ENCODE results near the gene PTPRK. TPM values are rescaled to one million over a fixed set of nuclear protein-coding genes. Genes with fewer than 3 reads are reported as not detected.

PTPRK gene
- polyA plus RNA-seq, 3 donors, result 3.1 to 18.6 (median 11.3) TPM

DNA sequence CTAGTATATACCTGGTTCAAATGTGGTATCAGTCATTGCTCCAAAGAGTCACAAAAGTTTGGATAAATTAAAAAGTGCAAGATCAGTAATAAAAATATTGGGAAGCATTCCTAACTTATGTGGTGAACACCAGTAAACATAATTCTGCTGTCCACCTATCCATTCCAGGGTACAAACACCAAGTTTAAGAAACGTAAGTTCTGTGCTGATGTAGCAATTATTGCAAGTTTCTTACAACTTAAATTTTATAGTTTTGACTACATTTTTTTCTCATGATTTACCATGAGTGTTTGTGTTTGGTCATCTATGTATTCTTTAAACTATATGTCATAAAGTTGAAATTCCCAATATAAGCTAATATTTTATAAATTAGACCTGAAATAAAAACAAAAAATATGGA, 364.6 kb downstream of the PTPRK start:
- no peak overlapping the region for H3K27ac ChIP-seq (ENCODE audit: low read depth, low read length)
- WGBS, 3 donors, result 91 to 97% (median 96%) methylated on average over 1 of the region's 1 CpG

DNA sequence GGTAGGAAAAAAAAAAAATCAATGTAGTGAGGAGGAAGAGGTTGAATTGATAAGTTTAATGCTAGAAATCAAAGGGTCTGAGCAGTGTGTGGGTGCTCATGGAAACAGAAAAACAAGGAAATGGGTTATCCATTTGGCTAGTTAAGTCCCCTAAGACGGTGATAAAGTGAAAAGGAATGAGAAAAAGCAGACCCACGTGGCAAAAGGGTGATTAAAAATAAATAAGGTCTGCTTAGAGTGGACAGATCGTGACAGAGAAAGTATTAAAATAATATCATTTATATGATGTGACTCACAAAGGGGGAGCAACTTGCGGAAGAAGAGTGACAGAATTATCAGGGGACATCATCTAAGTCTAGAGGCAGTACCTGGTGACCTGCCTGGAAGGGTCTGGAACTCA, 367.8 kb downstream of the PTPRK start:
- WGBS, 3 donors, result 81 to 83% (median 82%) methylated on average over 4 of the region's 4 CpGs
- H3K27ac ChIP-seq (ENCODE audit: low read depth, low read length), result no peak overlapping the region

DNA sequence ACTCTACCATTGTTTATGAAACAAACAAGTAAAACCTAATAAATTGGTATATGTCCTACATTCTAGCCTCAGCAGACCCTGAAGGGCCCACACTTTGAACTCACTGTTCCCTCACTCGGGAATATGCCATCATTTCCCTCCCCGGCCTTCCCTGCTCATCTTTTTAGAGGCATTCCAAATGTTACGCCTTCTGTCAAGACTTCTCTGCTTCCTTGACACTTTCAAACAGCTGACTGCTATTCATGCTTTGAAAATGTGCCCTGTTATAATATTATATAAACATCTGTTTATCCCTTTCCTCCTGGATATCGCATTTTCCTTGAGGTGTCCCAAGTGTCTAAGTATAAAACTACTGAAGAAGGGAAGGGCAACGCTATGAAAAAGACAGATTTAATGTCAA, 370.0 kb downstream of the PTPRK start:
- H3K27ac ChIP-seq (ENCODE audit: low read depth, low read length), result no peak overlapping the region
- WGBS, 3 donors, result 89 to 94% (median 91%) methylated on average over 5 of the region's 5 CpGs

DNA sequence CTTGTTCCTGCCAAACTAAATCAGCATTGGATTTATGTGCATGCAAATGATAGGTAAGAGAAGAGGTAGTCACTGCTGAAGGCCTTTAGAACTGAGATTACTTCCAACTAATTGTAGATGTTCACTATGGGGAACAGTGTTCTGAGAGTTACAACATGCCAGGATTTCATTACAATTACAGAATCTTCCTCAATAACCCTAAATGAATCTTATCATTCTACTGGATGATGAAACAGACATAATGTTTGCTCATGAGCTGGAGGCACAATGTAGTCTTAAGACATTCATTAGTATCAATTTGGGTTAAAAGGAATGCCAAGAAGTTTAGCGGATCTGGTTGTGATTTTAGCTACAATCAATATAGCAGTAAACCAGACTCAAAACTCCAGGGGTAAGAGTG, 370.6 kb downstream of the PTPRK start:
- no peak overlapping the region for H3K27ac ChIP-seq (ENCODE audit: low read depth, low read length)
- WGBS, 3 donors, result 95 to 97% (median 96%) methylated on average over 1 of the region's 1 CpG

DNA sequence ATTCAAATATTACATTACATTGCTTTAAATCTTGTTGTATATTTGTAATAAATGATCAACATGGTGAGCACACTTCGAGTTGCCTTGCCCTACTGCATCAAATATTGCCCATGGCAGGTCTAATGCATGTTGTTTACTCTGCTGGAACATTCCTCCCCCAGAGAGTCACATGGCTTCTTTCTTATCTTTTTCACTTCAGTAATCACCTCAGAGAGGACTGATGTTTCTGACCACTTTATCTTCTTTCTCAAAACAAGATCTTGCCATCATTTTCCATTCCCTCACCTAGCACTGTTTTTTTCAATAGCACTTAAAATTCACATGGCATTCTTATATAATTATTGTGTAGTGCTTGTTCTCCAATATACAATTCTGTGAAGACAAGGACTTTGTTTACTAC, 376.1 kb downstream of the PTPRK start:
- WGBS, 3 donors, result 31 to 86% (median 58%) methylated on average over 1 of the region's 1 CpG

DNA sequence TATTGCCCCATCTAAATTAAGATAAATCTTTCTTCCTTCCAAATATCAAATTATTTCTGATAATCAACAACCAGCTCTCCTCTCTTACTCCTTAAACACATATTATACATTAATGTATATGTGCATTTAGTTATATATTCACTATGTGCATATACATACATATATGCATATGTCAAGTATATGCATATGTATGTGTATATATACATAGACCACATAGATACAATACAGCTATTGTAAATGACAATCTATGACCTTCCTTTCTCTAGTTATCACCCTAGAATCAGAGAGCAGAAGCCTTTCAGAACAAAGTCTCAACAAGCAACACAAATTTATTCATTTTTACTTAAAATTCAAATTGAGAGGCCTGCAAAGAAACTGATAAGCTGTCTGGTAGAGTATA, 378.5 kb downstream of the PTPRK start:
- no peak overlapping the region for H3K27ac ChIP-seq (ENCODE audit: low read depth, low read length)

More for the DNA sequence above, 376.1 kb downstream of the PTPRK start:
- no peak overlapping the region for H3K27ac ChIP-seq (ENCODE audit: low read depth, low read length)

DNA sequence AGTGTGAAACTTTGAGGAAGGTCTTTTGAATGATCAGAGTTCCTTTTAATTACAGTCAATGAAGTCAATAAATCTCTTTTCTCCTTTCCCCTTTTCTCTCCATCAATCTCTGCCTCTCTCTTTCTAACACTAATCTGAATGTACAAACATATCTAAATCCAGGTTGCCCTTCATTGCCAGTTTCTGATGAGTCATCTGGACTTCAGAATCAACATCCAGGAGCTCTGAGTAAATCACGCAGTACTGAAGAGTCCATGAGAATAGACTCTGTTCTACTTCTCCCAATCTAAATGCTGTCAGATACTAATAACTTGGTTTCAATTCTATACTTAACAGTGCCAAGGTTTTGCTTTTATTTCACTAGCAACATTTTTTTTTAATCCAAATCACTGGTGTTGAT, 380.9 kb downstream of the PTPRK start:
- H3K27ac ChIP-seq (ENCODE audit: low read depth, low read length), result no peak overlapping the region
- 70 to 88% (median 82%) methylated on average over 1 of the region's 1 CpG for WGBS, 3 donors

DNA sequence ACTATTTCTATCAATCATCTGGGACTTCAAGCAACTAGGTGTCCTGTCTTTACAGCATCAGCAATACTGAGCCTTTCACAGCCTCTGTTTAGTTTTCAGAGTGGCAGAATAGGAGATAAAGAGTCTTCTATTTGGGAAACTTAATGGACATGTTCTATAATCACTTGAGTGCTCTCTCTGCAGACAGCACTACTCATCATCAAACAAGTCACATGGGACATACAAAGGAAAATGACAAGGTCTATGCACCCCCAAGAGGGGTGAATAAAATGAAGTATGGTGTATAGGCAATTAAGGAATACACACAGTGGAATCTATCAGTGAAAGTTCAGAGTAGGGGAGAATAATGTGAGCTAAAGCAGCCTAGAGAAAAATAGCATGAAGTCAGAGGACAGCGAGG, 381.7 kb downstream of the PTPRK start:
- WGBS, 3 donors, result 91 to 100% (median 97%) methylated on average over 1 of the region's 1 CpG
- no peak overlapping the region for H3K27ac ChIP-seq (ENCODE audit: low read depth, low read length)

DNA sequence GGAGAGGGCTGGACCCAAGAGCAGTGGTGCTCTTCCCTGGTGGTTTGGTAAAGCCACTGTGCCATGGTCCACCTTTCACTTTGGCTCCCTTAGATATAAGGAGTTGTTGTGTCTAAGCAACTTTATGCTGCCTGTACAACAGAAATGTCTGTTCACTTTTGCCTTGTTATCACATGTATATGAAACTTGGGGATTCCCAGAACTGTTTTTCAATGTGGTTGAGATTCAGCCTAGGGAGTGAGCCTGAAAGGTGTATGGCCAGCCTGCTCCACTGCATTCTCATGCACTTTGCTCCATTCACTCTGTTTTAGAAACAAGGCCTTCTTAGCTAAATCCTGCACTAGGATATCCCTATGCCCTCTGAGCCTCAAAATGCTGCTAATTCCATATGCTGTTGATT, 385.1 kb downstream of the PTPRK start:
- no peak overlapping the region for H3K27ac ChIP-seq (ENCODE audit: low read depth, low read length)

DNA sequence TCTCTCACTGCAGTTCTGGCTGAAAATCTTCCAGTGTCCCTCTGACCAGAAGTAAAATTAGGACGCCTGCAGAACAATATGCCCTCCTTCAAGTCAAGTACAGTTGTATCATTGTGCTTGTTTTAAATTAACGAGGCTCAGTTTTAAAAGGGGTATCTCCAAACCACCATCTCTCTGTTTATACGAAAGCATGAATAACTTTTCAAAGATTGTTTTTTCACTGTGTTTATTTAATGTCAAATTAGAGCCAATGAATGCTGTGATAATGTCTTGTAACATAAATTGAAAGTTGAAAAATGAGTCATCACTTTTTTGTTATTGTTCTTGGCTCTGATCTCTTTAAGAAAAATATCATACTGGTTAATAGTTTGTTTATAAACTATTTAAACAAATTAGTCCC, 388.8 kb downstream of the PTPRK start:
- WGBS, 3 donors, result 66 to 69% (median 68%) methylated on average over 3 of the region's 3 CpGs
- H3K27ac ChIP-seq (ENCODE audit: low read depth, low read length), result no peak overlapping the region

DNA sequence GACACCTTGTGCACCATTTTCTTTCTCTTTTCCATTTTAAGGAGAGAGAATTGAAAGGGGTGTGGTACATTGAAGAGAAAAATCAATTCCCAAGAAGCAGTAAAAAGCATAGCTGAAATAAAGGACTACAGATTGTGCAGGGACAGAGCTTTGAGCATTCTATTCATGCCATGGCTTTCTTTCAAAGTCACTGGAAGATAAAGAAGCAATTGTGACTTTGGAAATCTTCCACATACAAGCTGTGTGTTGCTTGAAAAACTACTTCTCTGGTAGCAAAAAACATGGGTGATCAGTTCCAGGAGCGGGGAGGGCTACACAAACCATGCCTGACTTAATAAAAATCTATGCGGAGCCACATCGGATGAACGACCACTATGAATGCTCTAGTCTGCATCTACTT, 389.4 kb downstream of the PTPRK start:
- 90 to 99% (median 96%) methylated on average over 4 of the region's 4 CpGs for WGBS, 3 donors
- no peak overlapping the region for H3K27ac ChIP-seq (ENCODE audit: low read depth, low read length)

DNA sequence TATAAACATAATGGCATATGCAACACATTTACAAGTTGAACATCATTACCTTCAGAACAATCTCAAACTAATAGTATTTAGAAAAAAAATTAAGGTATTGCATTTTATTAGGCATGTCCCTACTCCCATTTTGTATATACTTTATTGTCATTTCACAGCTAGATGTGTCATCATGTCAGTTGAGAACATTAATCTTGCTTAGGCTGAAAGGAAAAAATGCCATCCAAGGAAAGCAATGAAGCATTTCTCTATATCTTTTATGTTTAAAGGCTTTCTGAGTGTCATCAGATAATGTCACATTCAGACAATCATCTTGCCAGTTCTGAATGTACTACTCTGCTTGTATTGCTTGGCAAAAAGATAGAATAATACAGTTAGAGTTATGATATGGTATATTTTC, 390.7 kb downstream of the PTPRK start:
- H3K27ac ChIP-seq (ENCODE audit: low read depth, low read length), result no peak overlapping the region

DNA sequence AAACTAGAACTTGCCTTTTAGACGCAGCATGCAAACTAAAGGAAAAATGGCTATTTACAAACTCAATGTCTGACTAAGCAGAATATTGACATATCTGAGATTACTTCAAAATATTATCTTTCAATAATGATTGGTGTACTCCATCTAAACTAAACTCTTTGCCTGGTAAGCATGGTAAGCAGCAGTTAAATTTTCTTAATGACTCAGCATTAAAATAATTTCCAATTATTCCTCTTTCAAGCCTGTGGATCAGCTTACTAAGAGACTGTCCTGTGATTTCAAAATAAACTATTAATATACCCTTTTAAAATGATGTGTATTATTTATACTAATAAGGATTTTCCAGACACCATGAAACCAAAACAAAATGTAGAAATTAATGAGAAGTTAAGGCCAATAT, 392.7 kb downstream of the PTPRK start:
- 93 to 97% (median 95%) methylated on average over 1 of the region's 1 CpG for WGBS, 3 donors
- H3K27ac ChIP-seq (ENCODE audit: low read depth, low read length), result no peak overlapping the region

DNA sequence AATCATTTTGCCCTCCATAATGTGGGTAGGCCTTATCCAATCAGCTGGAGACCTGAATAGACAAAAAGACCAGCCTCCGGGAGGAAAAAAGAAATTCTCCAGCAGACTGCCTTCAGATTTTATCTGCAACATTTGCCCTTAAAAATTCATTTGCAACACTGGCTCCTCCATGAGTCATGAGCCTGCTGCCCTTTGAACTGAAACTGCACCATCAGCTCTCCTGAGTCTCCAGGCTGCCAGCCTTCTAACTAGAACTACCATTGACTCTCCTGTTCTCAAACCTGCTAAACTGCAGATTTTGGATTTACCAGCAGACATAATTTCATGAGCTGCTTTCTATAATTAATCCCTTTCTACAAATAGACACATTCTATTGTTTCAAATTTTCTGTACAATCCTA, 395.7 kb downstream of the PTPRK start:
- WGBS, 3 donors, result 86 to 91% (median 89%) methylated on average over 1 of the region's 1 CpG
- no peak overlapping the region for H3K27ac ChIP-seq (ENCODE audit: low read depth, low read length)

DNA sequence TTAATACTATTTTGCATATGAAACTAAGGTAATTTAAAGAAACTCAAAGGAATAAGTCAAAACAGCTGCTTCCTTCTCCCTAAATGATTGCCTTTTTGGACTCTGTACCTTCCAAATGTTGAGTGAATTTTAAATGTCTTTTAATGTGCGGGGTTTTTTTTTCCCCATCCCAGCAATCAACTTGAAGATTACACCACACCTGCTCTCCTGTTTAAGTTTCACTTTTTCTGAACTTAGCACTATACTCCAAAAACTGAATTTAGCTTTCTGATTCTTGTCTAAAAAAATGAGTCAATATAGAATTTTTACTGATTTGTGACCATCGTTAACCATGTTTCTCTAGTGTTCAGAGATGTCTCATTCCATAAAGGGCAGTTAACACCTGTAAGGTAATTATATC, 398.8 kb downstream of the PTPRK start:
- H3K27ac ChIP-seq (ENCODE audit: low read depth, low read length), result no peak overlapping the region
- 68 to 91% (median 90%) methylated on average over 2 of the region's 2 CpGs for WGBS, 3 donors

DNA sequence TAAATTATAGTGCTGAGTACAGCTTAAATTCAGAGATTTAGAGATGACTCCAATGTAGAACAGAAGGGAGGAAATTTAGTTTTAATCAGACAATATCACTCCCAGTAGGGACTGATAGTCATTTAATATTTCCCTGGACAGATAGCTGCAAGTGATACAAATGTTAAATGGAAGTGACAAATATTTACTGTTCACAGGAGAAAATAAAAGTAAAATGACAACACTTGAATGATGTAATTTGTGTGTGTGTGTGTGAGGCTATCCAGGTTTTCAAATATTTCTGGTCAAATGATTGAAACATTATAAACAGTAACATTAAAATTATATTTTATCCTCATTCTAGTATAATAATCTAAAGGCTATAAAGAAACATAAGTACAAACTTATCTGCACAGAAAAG, 399.2 kb downstream of the PTPRK start:
- H3K27ac ChIP-seq (ENCODE audit: low read depth, low read length), result no peak overlapping the region

DNA sequence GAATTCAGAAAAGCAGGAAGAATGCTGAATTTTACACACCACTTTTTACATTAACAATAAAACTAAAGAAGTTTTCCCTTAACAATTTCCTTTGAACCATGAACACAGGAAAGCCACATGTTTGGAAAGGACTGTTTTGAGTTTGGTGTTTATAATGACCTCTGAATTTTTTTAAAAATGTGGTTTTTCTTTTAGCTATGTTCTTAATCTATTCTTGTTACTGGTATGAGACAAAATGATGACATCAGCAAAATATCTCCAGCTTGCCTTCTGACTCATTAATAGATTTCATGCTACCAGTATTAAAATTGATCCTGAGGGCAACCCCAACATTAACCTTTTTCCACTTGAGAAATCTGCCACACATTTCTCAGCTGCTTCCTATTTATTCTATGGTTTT, 402.0 kb downstream of the PTPRK start:
- H3K27ac ChIP-seq (ENCODE audit: low read depth, low read length), result no peak overlapping the region

DNA sequence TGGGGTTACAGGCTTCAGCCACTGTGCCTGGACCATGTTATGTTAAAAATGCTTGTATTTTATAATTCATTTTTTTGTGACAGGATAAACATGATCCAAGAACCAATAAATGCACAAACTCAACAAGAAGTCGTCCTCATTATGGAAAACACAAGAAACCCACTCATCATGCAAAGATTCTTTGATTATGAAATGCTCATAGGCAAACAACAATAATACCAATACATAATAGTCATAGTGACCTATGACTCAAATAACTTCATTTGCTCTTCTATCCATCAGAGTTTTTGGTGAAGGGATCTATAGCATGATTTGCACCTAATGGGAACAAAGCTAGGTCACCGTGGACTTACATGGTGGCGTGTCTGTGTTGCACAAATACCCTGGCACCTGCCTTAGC, 402.5 kb downstream of the PTPRK start:
- no peak overlapping the region for H3K27ac ChIP-seq (ENCODE audit: low read depth, low read length)
- WGBS, 3 donors, result 95 to 97% (median 96%) methylated on average over 3 of the region's 3 CpGs

DNA sequence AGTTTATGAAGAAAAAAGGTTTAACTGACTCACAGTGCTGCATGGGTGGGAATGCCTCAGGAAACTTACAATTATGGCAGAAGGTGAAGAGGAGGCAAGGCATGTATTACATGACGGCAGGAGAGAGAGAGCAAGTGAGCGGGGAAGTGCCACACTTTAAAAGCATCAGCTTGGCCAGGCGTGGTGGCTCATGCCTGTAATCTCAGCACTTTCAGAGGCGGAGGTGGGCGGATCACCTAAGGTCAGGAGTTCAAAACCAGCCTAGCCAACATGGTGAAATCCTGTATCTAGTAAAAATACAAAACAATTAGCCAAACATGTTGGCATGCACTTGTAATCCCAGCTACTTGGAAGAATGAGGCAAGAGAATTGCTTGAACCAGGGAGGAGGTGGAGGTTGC, 406.2 kb downstream of the PTPRK start:
- no peak overlapping the region for H3K27ac ChIP-seq (ENCODE audit: low read depth, low read length)
- WGBS, 3 donors, result 93 to 99% (median 96%) methylated on average over 5 of the region's 5 CpGs

DNA sequence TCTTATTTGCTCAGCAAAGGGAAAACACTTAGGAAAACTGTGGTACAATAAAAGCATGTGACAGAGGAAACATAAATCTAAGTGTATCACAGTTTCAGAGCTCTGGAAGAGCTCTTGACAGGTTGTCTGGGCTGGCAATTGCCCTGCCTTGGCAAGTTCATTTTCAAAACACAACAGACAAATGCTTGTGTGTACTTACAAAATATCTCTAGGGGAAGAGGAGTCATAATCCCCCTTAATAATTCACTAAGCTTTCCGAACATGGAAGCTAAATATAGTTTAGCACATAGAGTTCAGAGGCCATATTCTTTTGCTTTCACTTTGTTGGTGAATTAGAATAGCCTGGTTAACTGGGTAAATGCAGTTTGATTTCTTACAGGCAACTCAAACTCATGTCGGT, 407.9 kb downstream of the PTPRK start:
- H3K27ac ChIP-seq (ENCODE audit: low read depth, low read length), result no peak overlapping the region
- WGBS, 3 donors, result 32 to 63% (median 42%) methylated on average over 2 of the region's 2 CpGs

DNA sequence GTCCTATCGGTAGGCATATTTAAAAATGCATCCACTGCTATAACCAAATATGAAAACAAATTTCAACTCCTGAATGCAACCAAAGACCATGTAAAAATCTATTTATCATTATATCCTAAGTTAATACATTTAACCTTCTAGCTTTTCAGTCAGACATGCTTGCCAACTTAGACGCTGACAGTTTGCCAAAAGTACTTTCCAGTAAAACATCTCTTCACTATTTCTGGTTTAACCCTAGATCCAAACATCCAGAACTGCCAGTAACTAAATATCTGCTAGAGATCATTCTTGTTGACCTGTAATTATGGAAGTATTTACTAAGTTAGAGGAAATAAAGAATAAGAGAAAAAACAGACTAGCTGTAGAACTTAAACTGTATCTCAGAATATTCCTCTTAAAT, 409.3 kb downstream of the PTPRK start:
- 46 to 72% (median 66%) methylated on average over 2 of the region's 2 CpGs for WGBS, 3 donors
- no peak overlapping the region for H3K27ac ChIP-seq (ENCODE audit: low read depth, low read length)

DNA sequence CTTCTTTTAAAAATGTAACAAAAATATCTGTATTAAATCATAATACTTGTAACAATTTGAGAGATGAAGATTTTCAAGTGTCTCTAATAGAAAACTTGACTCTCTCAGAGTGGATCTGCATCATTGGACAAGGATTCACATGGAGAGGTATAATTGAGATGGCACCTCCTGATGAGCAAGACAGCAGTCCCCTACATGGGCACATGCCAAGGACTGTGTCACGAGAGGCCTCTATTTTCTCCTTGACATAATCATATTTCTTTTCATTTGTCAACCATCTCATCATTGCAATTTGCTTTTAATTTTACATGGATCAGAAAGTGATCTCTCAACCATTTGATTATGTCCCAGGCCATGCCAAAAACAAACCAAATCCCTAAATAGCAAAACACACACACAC, 412.7 kb downstream of the PTPRK start:
- WGBS, 3 donors, result 85 to 100% (median 90%) methylated on average over 1 of the region's 1 CpG
- H3K27ac ChIP-seq (ENCODE audit: low read depth, low read length), result no peak overlapping the region

Data from adipose tissue (tissue), 3 donors.